ENCODE measurements around the gene CHAF1B. TPM values are rescaled to one million over a fixed set of nuclear protein-coding genes. Genes with fewer than 3 reads are reported as not detected.

The CHAF1B gene
- total RNA-seq, 1 donor from 2014 or later = 1.1 TPM

DNA sequence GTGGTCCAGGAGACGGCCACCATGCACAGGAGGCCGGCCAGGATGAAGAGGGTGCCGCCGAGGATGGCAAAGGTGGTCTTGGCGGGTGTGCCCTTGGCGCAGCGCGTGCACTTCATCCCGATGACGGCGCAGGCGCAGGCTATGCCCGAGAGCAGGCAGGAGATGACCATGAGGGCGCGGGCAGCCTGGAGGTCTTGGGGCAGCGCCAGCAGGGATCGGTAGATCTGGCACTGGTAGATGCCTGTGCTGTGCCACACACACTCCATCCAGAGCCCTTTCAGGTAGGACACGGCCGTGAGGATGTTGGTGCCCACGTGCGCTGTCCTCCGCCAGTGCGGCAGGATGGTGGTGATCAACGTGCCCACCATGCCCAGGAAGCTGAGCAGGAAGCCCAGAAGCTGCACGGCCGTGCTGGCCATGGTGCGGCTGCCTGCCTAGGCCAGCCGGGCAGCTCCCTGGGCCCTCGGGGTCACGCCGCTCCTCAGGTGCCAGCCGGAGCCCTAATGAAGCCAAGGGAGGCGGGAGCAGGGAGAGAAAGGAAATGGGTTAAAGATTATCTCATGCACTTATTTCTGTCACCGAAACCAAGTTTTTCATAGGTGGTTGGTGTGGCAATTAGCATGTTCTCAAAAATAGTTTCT lies 76.2 kb downstream of the CHAF1B start:
- peak; percentile 7 for FAIRE-seq

DNA sequence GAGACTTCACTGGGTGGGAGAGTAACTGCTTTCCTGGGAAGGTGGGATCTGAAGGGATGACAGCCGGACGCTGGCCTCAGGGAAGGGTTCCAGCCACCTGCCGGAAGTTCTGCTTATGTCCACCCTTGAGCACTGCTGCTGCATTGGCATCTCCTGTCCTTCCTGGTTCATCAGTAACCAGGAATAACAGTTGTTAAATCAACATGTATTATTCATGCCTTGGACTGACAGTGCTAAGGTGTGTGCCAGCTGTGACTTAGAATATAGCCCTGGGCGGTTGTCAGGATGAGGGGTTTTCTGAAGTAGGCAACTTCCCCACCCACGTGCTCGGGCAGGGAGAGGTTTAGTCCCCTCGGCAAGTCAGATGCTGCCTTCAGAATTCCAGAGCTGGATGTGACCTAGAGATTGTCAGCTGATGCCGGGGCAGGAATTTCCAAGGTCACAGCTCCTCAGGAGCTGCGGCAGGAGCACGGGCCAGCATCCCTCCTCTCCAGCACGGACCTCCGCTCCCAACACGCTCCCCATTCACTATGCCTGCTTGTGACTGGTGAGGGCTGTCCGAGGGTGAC lies 76.8 kb downstream of the CHAF1B start:
- peak; percentile 74 for DNase-seq (ENCODE audit: low read depth)
- FAIRE-seq = no peak

More for the DNA sequence above, 76.2 kb downstream of the CHAF1B start:
- no peak overlapping the region for H3K4me3 ChIP-seq (ENCODE audit: low read depth, low read length)
- H3K27me3 ChIP-seq (ENCODE audit: control insufficient read depth, insufficient read depth, low read length) = no peaks in the 10 kb centered on the region
- no peaks in the 10 kb centered on the region for H3K36me3 ChIP-seq (ENCODE audit: control insufficient read depth, insufficient read depth, low read length)
- TF ChIP-seq, protein P1, sequence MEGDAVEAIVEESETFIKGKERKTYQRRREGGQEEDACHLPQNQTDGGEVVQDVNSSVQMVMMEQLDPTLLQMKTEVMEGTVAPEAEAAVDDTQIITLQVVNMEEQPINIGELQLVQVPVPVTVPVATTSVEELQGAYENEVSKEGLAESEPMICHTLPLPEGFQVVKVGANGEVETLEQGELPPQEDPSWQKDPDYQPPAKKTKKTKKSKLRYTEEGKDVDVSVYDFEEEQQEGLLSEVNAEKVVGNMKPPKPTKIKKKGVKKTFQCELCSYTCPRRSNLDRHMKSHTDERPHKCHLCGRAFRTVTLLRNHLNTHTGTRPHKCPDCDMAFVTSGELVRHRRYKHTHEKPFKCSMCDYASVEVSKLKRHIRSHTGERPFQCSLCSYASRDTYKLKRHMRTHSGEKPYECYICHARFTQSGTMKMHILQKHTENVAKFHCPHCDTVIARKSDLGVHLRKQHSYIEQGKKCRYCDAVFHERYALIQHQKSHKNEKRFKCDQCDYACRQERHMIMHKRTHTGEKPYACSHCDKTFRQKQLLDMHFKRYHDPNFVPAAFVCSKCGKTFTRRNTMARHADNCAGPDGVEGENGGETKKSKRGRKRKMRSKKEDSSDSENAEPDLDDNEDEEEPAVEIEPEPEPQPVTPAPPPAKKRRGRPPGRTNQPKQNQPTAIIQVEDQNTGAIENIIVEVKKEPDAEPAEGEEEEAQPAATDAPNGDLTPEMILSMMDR (IDR thresholded peaks at IDR 0.05; ENCODE audit: insufficient read depth, low read length, severe bottlenecking) = no peak
- no peak for DNase-seq (ENCODE audit: low read depth)

DNA sequence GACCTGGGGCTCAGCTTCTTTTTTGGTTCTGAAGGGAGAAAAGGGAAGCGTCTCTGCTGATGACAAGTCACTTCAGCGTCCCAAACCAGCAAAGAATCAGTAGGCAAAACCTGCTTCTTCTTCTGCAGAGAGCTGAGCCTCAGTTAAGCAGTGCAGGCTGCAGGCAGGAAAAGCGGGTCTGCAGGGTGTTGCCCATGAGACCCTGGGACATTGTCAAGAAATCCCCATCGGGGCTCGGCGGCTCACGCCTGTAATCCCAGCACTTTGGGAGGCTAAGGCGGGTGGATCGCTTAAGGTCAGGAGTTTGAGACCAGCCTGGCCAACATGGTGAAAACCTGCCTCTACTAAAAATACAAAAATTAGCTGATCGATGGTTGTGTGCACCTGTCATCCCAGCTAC lies 78.0 kb downstream of the CHAF1B start:
- Histone ChIP-seq H3K27me3 (ENCODE audit: control insufficient read depth, insufficient read depth, low read length) (no peaks in the 10 kb centered on the region), H3K36me3 (ENCODE audit: control insufficient read depth, insufficient read depth, low read length) (no peaks in the 10 kb centered on the region), H3K4me3 (ENCODE audit: low read depth, low read length) (no peak overlapping the region)
- FAIRE-seq (no peak), DNase-seq (ENCODE audit: low read depth) (no peak)
- TF ChIP-seq, protein P1 (IDR thresholded peaks at IDR 0.05; ENCODE audit: insufficient read depth, low read length, severe bottlenecking) = no peak

More for the DNA sequence above, 76.8 kb downstream of the CHAF1B start:
- TF ChIP-seq, protein P1 (IDR thresholded peaks at IDR 0.05; ENCODE audit: insufficient read depth, low read length, severe bottlenecking) = no peak
- H3K27me3 ChIP-seq (ENCODE audit: control insufficient read depth, insufficient read depth, low read length) = no peaks in the 10 kb centered on the region
- H3K36me3 ChIP-seq (ENCODE audit: control insufficient read depth, insufficient read depth, low read length) = no peaks in the 10 kb centered on the region
- H3K4me3 ChIP-seq (ENCODE audit: low read depth, low read length) = no peak overlapping the region

DNA sequence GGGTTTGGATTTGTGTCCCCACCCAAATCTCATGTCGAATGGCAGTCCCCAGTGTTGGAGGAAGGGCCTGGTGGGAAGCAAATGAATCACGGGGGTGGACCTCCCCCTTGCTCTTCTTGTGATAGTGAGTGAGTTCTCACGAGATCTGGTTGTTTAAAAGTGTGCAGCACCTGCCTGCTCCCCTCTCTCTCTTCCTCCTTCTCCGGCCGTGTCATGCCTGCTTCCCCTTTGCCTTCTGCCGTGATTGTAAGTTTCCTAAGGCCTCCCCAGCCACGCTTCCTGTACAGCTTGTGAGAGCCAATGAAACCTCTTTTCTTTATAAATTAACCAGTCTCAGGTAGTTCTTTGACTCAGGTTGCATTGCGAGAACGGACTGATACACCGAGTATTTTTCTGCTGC lies 78.8 kb downstream of the CHAF1B start:
- H3K36me3 ChIP-seq (ENCODE audit: control insufficient read depth, insufficient read depth, low read length) = no peaks in the 10 kb centered on the region
- DNase-seq (ENCODE audit: low read depth) (no peak), FAIRE-seq (no peak)
- no peak overlapping the region for H3K4me3 ChIP-seq (ENCODE audit: low read depth, low read length)
- H3K27me3 ChIP-seq (ENCODE audit: control insufficient read depth, insufficient read depth, low read length) = no peaks in the 10 kb centered on the region
- TF ChIP-seq, protein P1 (IDR thresholded peaks at IDR 0.05; ENCODE audit: insufficient read depth, low read length, severe bottlenecking) = no peak

DNA sequence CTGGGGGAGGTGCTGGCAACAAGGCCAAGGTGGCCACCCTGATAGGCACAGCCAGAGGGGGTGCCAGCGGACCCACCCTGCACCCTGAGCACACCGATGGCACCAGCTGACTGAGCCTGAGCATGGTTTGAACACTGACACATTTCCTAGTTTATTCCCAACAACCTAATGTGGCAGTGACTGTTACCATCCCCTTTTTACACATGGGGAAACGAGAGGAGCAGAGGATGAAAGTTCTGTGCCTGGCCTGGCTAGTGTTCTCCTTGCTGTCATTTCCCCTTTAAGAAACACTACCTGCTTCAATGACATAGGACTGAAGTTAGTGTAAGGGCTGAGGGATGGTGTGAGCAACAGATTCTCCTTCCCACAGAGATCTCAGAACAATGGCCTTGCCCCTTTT lies 79.4 kb downstream of the CHAF1B start:
- TF ChIP-seq, protein P1 (IDR thresholded peaks at IDR 0.05; ENCODE audit: insufficient read depth, low read length, severe bottlenecking) = no peak
- DNase-seq (ENCODE audit: low read depth) (no peak), FAIRE-seq (no peak)
- Histone ChIP-seq H3K27me3 (ENCODE audit: control insufficient read depth, insufficient read depth, low read length) (no peaks in the 10 kb centered on the region), H3K4me3 (ENCODE audit: low read depth, low read length) (no peak overlapping the region), H3K36me3 (ENCODE audit: control insufficient read depth, insufficient read depth, low read length) (no peaks in the 10 kb centered on the region)
